H9 (cell line): ENCODE results near the gene SFXN5. TPM values are rescaled to one million over a fixed set of nuclear protein-coding genes. Genes with fewer than 3 reads are reported as not detected.

Experiments used
- DNase-seq: peaks from one replicate; pipeline ENCODE4 v3.0.0-alpha.2; 2017
- H2AFZ ChIP-seq: one replicate; pipeline ENCODE4 v1.6.1; 2013; ENCODE audit warnings: mild to moderate bottlenecking, low read length, control low read depth, moderate library complexity
- H2AK5ac ChIP-seq: 2 replicates; pipeline ENCODE4 v1.6.1; 2013; ENCODE audit warnings: low read length, control low read depth, mixed read lengths; ENCODE audit not compliant: insufficient read length
- H2BK120ac ChIP-seq: one replicate; pipeline ENCODE4 v1.6.1; 2013; ENCODE audit warnings: low read depth, mild to moderate bottlenecking, low read length, control low read depth, inconsistent platforms; ENCODE audit not compliant: poor library complexity, severe bottlenecking
- H2BK12ac ChIP-seq: 2 replicates; pipeline ENCODE4 v1.6.1; 2013; ENCODE audit warnings: low read length, control low read depth, mixed read lengths, low read depth; ENCODE audit not compliant: insufficient read length
- H2BK15ac ChIP-seq: 2 replicates; pipeline ENCODE4 v1.6.1; 2013; ENCODE audit warnings: low read depth, low read length, control low read depth
- H2BK20ac ChIP-seq: one replicate; pipeline ENCODE4 v1.6.1; 2013; ENCODE audit warnings: low read depth, mild to moderate bottlenecking, low read length, control low read depth, inconsistent platforms; ENCODE audit not compliant: poor library complexity, severe bottlenecking
- H2BK5ac ChIP-seq: 2 replicates; pipeline ENCODE4 v1.6.1; 2013; ENCODE audit warnings: low read length, control low read depth, mixed read lengths; ENCODE audit not compliant: insufficient read length
- H3K14ac ChIP-seq: 2 replicates; pipeline ENCODE4 v1.6.1; 2013; ENCODE audit warnings: low read length, control low read depth; ENCODE audit not compliant: insufficient read depth
- H3K18ac ChIP-seq: 2 replicates; pipeline ENCODE4 v1.6.1; 2013; ENCODE audit warnings: low read depth, mild to moderate bottlenecking, mixed read lengths, low read length, control low read depth; ENCODE audit not compliant: insufficient read length
- H3K23ac ChIP-seq: 2 replicates; pipeline ENCODE4 v1.6.1; 2013; ENCODE audit warnings: low read length, control low read depth, mixed read lengths, low read depth; ENCODE audit not compliant: insufficient read length
- H3K23me2 ChIP-seq: 2 replicates; pipeline ENCODE4 v1.6.1; 2013; ENCODE audit warnings: low read depth, mild to moderate bottlenecking, mixed read lengths, low read length, control low read depth; ENCODE audit not compliant: insufficient read length, poor library complexity, severe bottlenecking
- H3K27ac ChIP-seq: 2 replicates; pipeline ENCODE4 v1.5.1; 2013; ENCODE audit warnings: low read length, control low read depth, mixed read lengths, low read depth; ENCODE audit not compliant: insufficient read length
- H3K27me3 ChIP-seq: 2 replicates; pipeline ENCODE4 v1.6.1; 2013; ENCODE audit warnings: low read length, control low read depth, inconsistent platforms; ENCODE audit not compliant: insufficient read depth
- H3K4ac ChIP-seq: 2 replicates; pipeline ENCODE4 v1.6.1; 2013; ENCODE audit warnings: low read depth, mild to moderate bottlenecking, control low read depth, inconsistent platforms, low read length, moderate library complexity
- H3K4me1 ChIP-seq: 2 replicates; pipeline ENCODE4 v1.6.1; 2013; ENCODE audit warnings: low read length, control low read depth, inconsistent platforms; ENCODE audit not compliant: insufficient read depth
- H3K4me2 ChIP-seq: 2 replicates; pipeline ENCODE4 v1.6.1; 2013; ENCODE audit warnings: low read length, control low read depth, mixed read lengths; ENCODE audit not compliant: insufficient read length, insufficient read depth
- H3K56ac ChIP-seq: 2 replicates; pipeline ENCODE4 v1.6.1; 2013; ENCODE audit warnings: low read depth, mild to moderate bottlenecking, mixed read lengths, low read length, control low read depth; ENCODE audit not compliant: insufficient read length
- H3K79me1 ChIP-seq: 2 replicates; pipeline ENCODE4 v1.6.1; 2013; ENCODE audit warnings: low read depth, mild to moderate bottlenecking, moderate library complexity, low read length, control low read depth, inconsistent platforms; ENCODE audit not compliant: insufficient read depth, poor library complexity, severe bottlenecking
- H3K79me2 ChIP-seq: 2 replicates; pipeline ENCODE4 v1.6.1; 2013; ENCODE audit warnings: low read length, control low read depth, inconsistent platforms; ENCODE audit not compliant: insufficient read depth
- H3K9ac ChIP-seq: 2 replicates; pipeline ENCODE4 v1.6.1; 2013; ENCODE audit warnings: low read length, control low read depth, mixed read lengths; ENCODE audit not compliant: insufficient read length; ENCODE audit errors: extremely low read depth
- H3K9me3 ChIP-seq: one replicate; pipeline ENCODE4 v1.6.1; 2013; ENCODE audit warnings: low read depth, low read length, inconsistent platforms; ENCODE audit not compliant: control insufficient read depth
- H3T11ph ChIP-seq: one replicate; pipeline ENCODE4 v1.6.1; 2013; ENCODE audit warnings: mild to moderate bottlenecking, low read length, control low read depth, inconsistent platforms
- H4K20me1 ChIP-seq: one replicate; pipeline ENCODE4 v1.6.1; 2013; ENCODE audit not compliant: control insufficient read depth, insufficient read length, insufficient read depth
- H4K5ac ChIP-seq: 2 replicates; pipeline ENCODE4 v1.6.1; 2013; ENCODE audit warnings: low read depth, mild to moderate bottlenecking, mixed read lengths, low read length, control low read depth; ENCODE audit not compliant: insufficient read length
- H4K8ac ChIP-seq: replicated peaks from 2 replicates; pipeline ENCODE4 v1.6.1; 2013; ENCODE audit warnings: low read length, control low read depth, mixed read lengths, low read depth; ENCODE audit not compliant: insufficient read length
- H4K91ac ChIP-seq: 2 replicates; pipeline ENCODE4 v1.6.1; 2013; ENCODE audit warnings: low read depth, mild to moderate bottlenecking, moderate library complexity, mixed read lengths, low read length, control low read depth; ENCODE audit not compliant: insufficient read length
- H3K27ac Mint-ChIP-seq, 3 experiments: 2 replicates in 2 of 3; 3 replicates in 1 of 3; pipeline ENCODE4 v1.8.0; 2020 to 2021; ENCODE audit warnings: mixed read lengths in 3 of 3, mild to moderate bottlenecking in 1 of 3, moderate library complexity in 1 of 3
- H3K27me3 Mint-ChIP-seq: 2 replicates; pipeline ENCODE4 v1.8.0; 2021; ENCODE audit warnings: low read depth, mild to moderate bottlenecking, moderate library complexity, mixed read lengths
- H3K36me3 Mint-ChIP-seq, 3 experiments: 2 replicates in 2 of 3; 3 replicates in 1 of 3; pipeline ENCODE4 v1.8.0; 2020 to 2021; ENCODE audit warnings: low read depth in 3 of 3, mixed read lengths in 3 of 3; ENCODE audit not compliant: insufficient read depth in 1 of 3
- H3K4me1 Mint-ChIP-seq, 2 experiments: 2 replicates each; pipeline ENCODE4 v1.8.0; 2020; ENCODE audit warnings: mixed read lengths in 2 of 2
- H3K4me3 Mint-ChIP-seq, 2 experiments: 2 replicates in 1 of 2; 3 replicates in 1 of 2; pipeline ENCODE4 v1.8.0; 2020 to 2021; ENCODE audit warnings: mild to moderate bottlenecking in 2 of 2, mixed read lengths in 2 of 2, moderate library complexity in 1 of 2
- H3K9me3 Mint-ChIP-seq, 2 experiments: 2 replicates in 1 of 2; 3 replicates in 1 of 2; pipeline ENCODE4 v1.8.0; 2020; ENCODE audit warnings: mild to moderate bottlenecking in 2 of 2, mixed read lengths in 2 of 2, moderate library complexity in 1 of 2
- CTCF ChIP-seq: fragments of 200-600 bp; sonication (generic); conservative IDR thresholded peaks from 3 replicates; pipeline ENCODE4 v1.8.0; 2021; ENCODE audit warnings: antibody characterized with exemption, mild to moderate bottlenecking
- WGBS: extraction: QIAGEN DNeasy Blood & Tissue Kit; methylation state at CpG from one replicate; pipeline ENCODE4 v1.1.7; 2013; ENCODE audit warnings: missing lambda C conversion rate, low lambda C conversion rate, mixed read lengths; ENCODE audit not compliant: insufficient read length; ENCODE audit errors: extremely low coverage; 5-methylcytosine and 5-hydroxymethylcytosine counted together
- total RNA-seq: library from RNA; stranded (reverse); gene quantifications from 2 replicates; pipeline ENCODE4 v1.2.1, GENCODE V29; 2021

SFXN5 gene
- total RNA-seq, 1 experiment from 2014 or later, result 30.9 TPM

- Mint-ChIP-seq H3K4me3 (no peak overlapping the region), H3K27ac (peak overlapping the region in 1 of 3 experiments; percentile 44; a peak in 1 of 7 replicates), H3K27me3 (peaks cover 5% of the 10 kb centered on the region), H3K9me3 (no peaks in the 10 kb centered on the region), H3K4me1 (peaks cover 42 to 43% of the 10 kb centered on the region in 2 experiments), H3K36me3 (peaks cover 9 to 15% (median 11%) of the 10 kb centered on the region in 3 experiments; a peak in 5 of 7 replicates)
- no peaks in the 10 kb centered on the region for H3K79me2 ChIP-seq
- no peak overlapping the region for H3K23ac ChIP-seq
- no peak overlapping the region for H2BK5ac ChIP-seq
- no peaks in the 10 kb centered on the region for H3K79me1 ChIP-seq
- no peaks in the 10 kb centered on the region for H4K20me1 ChIP-seq
- H2AFZ ChIP-seq, result no peak overlapping the region
- no peak overlapping the region for H2BK15ac ChIP-seq
- peaks cover 7% of the 10 kb centered on the region; the same call in 1 of the 2 replicates for H3K4me1 ChIP-seq
- H2BK12ac ChIP-seq, result no peak overlapping the region
- no peak overlapping the region for H2AK5ac ChIP-seq
- no peak overlapping the region for H2BK120ac ChIP-seq
- H3K56ac ChIP-seq, result no peak overlapping the region
- peak overlapping the region; percentile 45 for H4K91ac ChIP-seq
- WGBS, result no CpG with 5 or more reads among the region's 4 CpGs
- H3K4me2 ChIP-seq, result no peak overlapping the region
- no peak overlapping the region for H3K27ac ChIP-seq
- DNase-seq, result no peak
- H3K9ac ChIP-seq, result no peak overlapping the region
- no peak overlapping the region for H4K8ac ChIP-seq
- H3K14ac ChIP-seq, result no peak overlapping the region; the same call in 1 of the 2 replicates
- no peak overlapping the region for H3T11ph ChIP-seq
- no peaks in the 10 kb centered on the region for H3K27me3 ChIP-seq
- no peak for TF ChIP-seq CTCF
- no peak overlapping the region for H2BK20ac ChIP-seq
- H3K9me3 ChIP-seq, result no peaks in the 10 kb centered on the region
- no peaks in the 10 kb centered on the region for H3K23me2 ChIP-seq
- no peak overlapping the region for H3K18ac ChIP-seq
- H4K5ac ChIP-seq, result no peak overlapping the region
- H3K4ac ChIP-seq, result no peak overlapping the region
These were observed 117.5 kb downstream of the SFXN5 start for GRCh38 chr2:72953976-72954375.
